GM12878 (cell line): ENCODE measurements around the gene DGAT2.

Source experiments
- ATF2 ChIP-seq: IDR thresholded peaks from 2 replicates; pipeline ENCODE4 v1.6.1; 2012; ENCODE audit warnings: low read length, inconsistent platforms
- CTCF ChIP-seq, 3 experiments: IDR thresholded peaks in 2 of 3; conservative IDR thresholded peaks in 1 of 3; 2 replicates each; pipeline ENCODE4 v1.5.1; 2011; ENCODE audit warnings: low read depth in 3 of 3, low read length in 3 of 3, mild to moderate bottlenecking in 3 of 3, control low read depth in 2 of 3, moderate library complexity in 2 of 3, inconsistent platforms in 1 of 3, mixed read lengths in 1 of 3; ENCODE audit not compliant: control insufficient read depth in 2 of 3, insufficient read depth in 1 of 3; ENCODE audit errors: extremely low read depth in 1 of 3
- EZH2 ChIP-seq: IDR thresholded peaks from 2 replicates; pipeline ENCODE4 v1.6.1; 2012; ENCODE audit warnings: low read depth, mild to moderate bottlenecking, control low read depth, inconsistent platforms, low read length, borderline replicate concordance; ENCODE audit not compliant: control insufficient read depth
- FOXM1 ChIP-seq: IDR thresholded peaks from 2 replicates; pipeline ENCODE4 v1.6.1; 2012; ENCODE audit warnings: low read depth, mild to moderate bottlenecking, inconsistent platforms, low read length, moderate library complexity
- HDAC6 ChIP-seq: fragments of 200-600 bp; sonication (generic); IDR thresholded peaks from one replicate; pipeline ENCODE4 v1.8.0; 2017; ENCODE audit warnings: antibody characterized with exemption; ENCODE audit not compliant: unreplicated experiment
- MAX ChIP-seq: IDR thresholded peaks from 2 replicates; pipeline ENCODE4 v1.6.1; 2012; ENCODE audit warnings: low read depth, low read length, improper control_type of control experiment
- NFIC ChIP-seq: IDR thresholded peaks from 2 replicates; pipeline ENCODE4 v1.6.1; 2012; ENCODE audit warnings: low read depth, mild to moderate bottlenecking, inconsistent platforms, low read length, moderate library complexity
- PAX5 ChIP-seq: IDR thresholded peaks from 2 replicates; pipeline ENCODE4 v1.6.1; 2011; ENCODE audit warnings: low read depth, low read length, borderline replicate concordance
- RBBP5 ChIP-seq: fragments of 200-600 bp; sonication (generic); conservative IDR thresholded peaks from 2 replicates; pipeline ENCODE4 v1.6.1; 2016
- RFX5 ChIP-seq: IDR thresholded peaks from 2 replicates; pipeline ENCODE4 v1.6.1; 2011; ENCODE audit warnings: low read depth, low read length, improper control_type of control experiment
- SP1 ChIP-seq: IDR thresholded peaks from one replicate; pipeline ENCODE4 v1.6.1; 2011; ENCODE audit warnings: low read depth, low read length
- SREBF2 ChIP-seq: IDR thresholded peaks from 2 replicates; pipeline ENCODE4 v1.6.1; 2012; ENCODE audit warnings: mild to moderate bottlenecking, low read length
- TAF1 ChIP-seq: IDR thresholded peaks from 2 replicates; pipeline ENCODE4 v1.6.1; 2011; ENCODE audit warnings: mild to moderate bottlenecking, low read depth, low read length, borderline replicate concordance
- ZNF217 ChIP-seq: fragments of 450-650 bp; IDR thresholded peaks from 2 replicates; pipeline ENCODE4 v1.6.1; 2017; ENCODE audit warnings: antibody characterized with exemption, mild to moderate bottlenecking

- TF ChIP-seq HDAC6 (no peak), ATF2 (no peak), TAF1 (no peak), EZH2 (no peak), PAX5 (no peak), MAX (no peak), ZNF217 (no peak), SP1 (no peak), RFX5 (no peak), NFIC (no peak), SREBF2 (no peak), RBBP5 (no peak), CTCF (IDR thresholded peaks at IDR 0.05 in 2 of 3, conservative IDR thresholded peaks at IDR 0.05 in 1 of 3; ENCODE audit: control insufficient read depth in 2 of 3, extremely low read depth in 1 of 3, insufficient read depth in 1 of 3, low read depth in 3 of 3, low read length in 3 of 3) (no peak), FOXM1 (no peak)
Observed at GRCh38 chr11:75796091-75796435, 27.5 kb downstream of the DGAT2 start.
